ELR (cell line): Measurements from ENCODE around the gene SLC44A5.
"Not testable (repeated sequence)": the region's sequence is repeated elsewhere in the genome, so short reads cannot be mapped to it uniquely, and the experiment has no call there.

Experiments
- DNase-seq: peaks from one replicate; pipeline ENCODE4 v3.0.0-alpha.2; 2015; ENCODE audit warnings: low read depth

Gene SLC44A5

GRCh38 chr1:75366595-75366994 is 244.3 kb downstream of the SLC44A5 start:
- DNase-seq, result no peak

- DNase-seq, result no peak
These were observed 249.7 kb downstream of the SLC44A5 start for GRCh38 chr1:75361260-75361659.

- not testable (repeated sequence) for DNase-seq
These were observed 256.6 kb downstream of the SLC44A5 start for GRCh38 chr1:75354267-75354666.

- DNase-seq, result no peak
These were observed 257.9 kb downstream of the SLC44A5 start for GRCh38 chr1:75353051-75353450.

GRCh38 chr1:75345538-75346292 is 265.2 kb downstream of the SLC44A5 start:
- DNase-seq, result peak; percentile 79

GRCh38 chr1:75342786-75343185 is 268.1 kb downstream of the SLC44A5 start:
- DNase-seq, result no peak

- DNase-seq, result no peak
These were observed 269.4 kb downstream of the SLC44A5 start for GRCh38 chr1:75341537-75341936.

- no peak for DNase-seq
These were observed 272.1 kb downstream of the SLC44A5 start for GRCh38 chr1:75338616-75339483.

- peak; percentile 15 for DNase-seq
These were observed 276.0 kb downstream of the SLC44A5 start for GRCh38 chr1:75334876-75335389.

GRCh38 chr1:75330624-75331023 is 280.3 kb downstream of the SLC44A5 start:
- DNase-seq, result peak; percentile 38

GRCh38 chr1:75328691-75329090 is 282.2 kb downstream of the SLC44A5 start:
- DNase-seq, result no peak

GRCh38 chr1:75327395-75327794 is 283.5 kb downstream of the SLC44A5 start:
- DNase-seq, result no peak

- DNase-seq, result no peak
These were observed 292.9 kb downstream of the SLC44A5 start for GRCh38 chr1:75317976-75318375.

GRCh38 chr1:75316230-75316629 is 294.7 kb downstream of the SLC44A5 start:
- DNase-seq, result no peak

- no peak for DNase-seq
These were observed 298.3 kb downstream of the SLC44A5 start for GRCh38 chr1:75312620-75313019.

GRCh38 chr1:75310067-75310466 is 300.8 kb downstream of the SLC44A5 start:
- peak; percentile 51 for DNase-seq

- DNase-seq, result no peak
These were observed 302.5 kb downstream of the SLC44A5 start for GRCh38 chr1:75308365-75308764.

- DNase-seq, result no peak
These were observed 305.9 kb downstream of the SLC44A5 start for GRCh38 chr1:75305061-75305460.

GRCh38 chr1:75293270-75293669 is 317.6 kb downstream of the SLC44A5 start:
- no peak for DNase-seq

GRCh38 chr1:75292013-75292412 is 318.9 kb downstream of the SLC44A5 start:
- no peak for DNase-seq

- DNase-seq, result peak; percentile 2
These were observed 334.5 kb downstream of the SLC44A5 start for GRCh38 chr1:75276385-75276784.

GRCh38 chr1:75275631-75276030 is 335.3 kb downstream of the SLC44A5 start:
- DNase-seq, result no peak

GRCh38 chr1:75274920-75275506 is 335.9 kb downstream of the SLC44A5 start:
- DNase-seq, result no peak
